ENCODE data around the gene PDIA3. TPM values are rescaled to one million over a fixed set of nuclear protein-coding genes. Genes with fewer than 3 reads are reported as not detected.

Gene PDIA3
- total RNA-seq, 4 donors from 2014 or later, result 307 to 764 (median 542) TPM

GRCh38 chr15:43792761-43793476, 46.7 kb downstream of the PDIA3 start:
- intact Hi-C loops (cut with DNase I), result no loop called here
- TF ChIP-seq CTCF (IDR thresholded peaks at IDR 0.05) (no peak), POLR2A (IDR thresholded peaks at IDR 0.05) (no peak)
- peaks cover 16 to 30% of the 10 kb centered on the region in 2 donors for H3K4me1 ChIP-seq
- peak overlapping the region; percentile 86 to 96 (median 92) for H3K27ac ChIP-seq
- H3K27me3 ChIP-seq, result no peaks in the 10 kb centered on the region
- DNase-seq, result no peak
- 3 to 7% methylated on average over 28 to 31 of the region's 33 CpGs for WGBS, 2 donors
- peak overlapping the region; percentile 64 to 100 (median 85) for H3K4me3 ChIP-seq (replicated peaks in 1 of 3)
- H3K9me3 ChIP-seq, result no peaks in the 10 kb centered on the region
- peaks cover 13 to 16% of the 10 kb centered on the region in 2 donors for H3K36me3 ChIP-seq

- no peak for DNase-seq
- Histone ChIP-seq H3K9me3 (no peaks in the 10 kb centered on the region), H3K4me3 (replicated peaks in 1 of 3) (peak overlapping the region in 1 of 3 donors; percentile 85), H3K4me1 (peaks cover 23 to 37% of the 10 kb centered on the region in 2 donors), H3K27me3 (no peaks in the 10 kb centered on the region), H3K27ac (peak overlapping the region in 2 of 3 donors; percentile 92 to 96), H3K36me3 (peaks cover 13 to 16% of the 10 kb centered on the region in 2 donors)
- TF ChIP-seq POLR2A (IDR thresholded peaks at IDR 0.05) (no peak), CTCF (IDR thresholded peaks at IDR 0.05) (no peak)
- 83 to 91% methylated on average over 10 of the region's 10 CpGs for WGBS, 2 donors
- intact Hi-C loops (cut with DNase I), result no loop called here
Observed at GRCh38 chr15:43793647-43794046, 47.4 kb downstream of the PDIA3 start.

DNA sequence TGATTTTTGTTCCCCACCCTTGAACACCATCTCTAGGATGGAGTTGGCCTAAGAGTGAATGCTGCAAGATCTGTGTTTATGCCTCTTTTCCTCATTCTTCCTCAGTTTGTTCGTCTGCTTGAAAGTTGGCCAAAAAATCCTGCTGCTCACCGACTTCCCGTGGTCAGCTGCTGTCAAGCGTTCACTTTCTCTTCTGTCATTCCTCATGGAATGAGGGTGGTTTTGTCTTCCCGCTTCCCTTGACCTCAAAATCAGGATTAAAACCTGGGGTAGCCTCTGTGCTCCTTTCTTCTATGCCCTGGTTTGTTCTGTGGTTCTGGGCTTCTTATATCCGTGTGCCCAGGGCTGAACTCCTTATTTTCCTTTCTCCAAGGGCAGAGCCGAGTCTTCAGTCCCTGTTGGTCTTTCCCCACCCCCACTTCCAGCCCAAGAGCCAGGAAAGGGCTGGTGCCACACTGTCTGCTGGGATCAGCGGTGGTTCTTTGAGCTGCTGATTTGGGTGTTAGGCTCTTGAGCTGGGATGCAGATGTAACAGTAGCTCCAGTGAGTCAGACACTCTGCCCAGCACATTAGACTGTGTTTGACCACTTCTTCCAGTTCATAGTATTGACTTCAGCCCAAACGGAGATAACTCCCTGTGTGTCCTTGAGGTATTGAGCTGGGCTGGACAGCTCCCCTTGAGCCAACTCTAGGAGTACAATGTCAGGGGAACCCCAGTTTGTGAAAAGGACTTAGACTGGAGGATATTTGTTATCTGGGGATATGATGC, 48.2 kb downstream of the PDIA3 start:
- TF ChIP-seq CTCF (IDR thresholded peaks at IDR 0.05), result no peak
- TF ChIP-seq POLR2A (IDR thresholded peaks at IDR 0.05), result no peak
- Histone ChIP-seq H3K4me3 (replicated peaks in 1 of 3) (no peak overlapping the region), H3K27me3 (no peaks in the 10 kb centered on the region), H3K4me1 (peaks cover 23 to 46% of the 10 kb centered on the region in 2 donors), H3K27ac (peak overlapping the region in 2 of 3 donors; percentile 4 to 92), H3K36me3 (peaks cover 16 to 19% of the 10 kb centered on the region in 2 donors), H3K9me3 (no peaks in the 10 kb centered on the region)
- DNase-seq, result no peak
- intact Hi-C loops (cut with DNase I), result no loop called here
- WGBS, 2 donors, result 83 to 86% methylated on average over 9 of the region's 9 CpGs

GRCh38 chr15:43795197-43795596, 49.0 kb downstream of the PDIA3 start:
- TF ChIP-seq CTCF (IDR thresholded peaks at IDR 0.05), result no peak
- Histone ChIP-seq H3K27ac (peak overlapping the region in 1 of 3 donors; percentile 92), H3K4me1 (peaks cover 28 to 53% of the 10 kb centered on the region in 2 donors)

DNA sequence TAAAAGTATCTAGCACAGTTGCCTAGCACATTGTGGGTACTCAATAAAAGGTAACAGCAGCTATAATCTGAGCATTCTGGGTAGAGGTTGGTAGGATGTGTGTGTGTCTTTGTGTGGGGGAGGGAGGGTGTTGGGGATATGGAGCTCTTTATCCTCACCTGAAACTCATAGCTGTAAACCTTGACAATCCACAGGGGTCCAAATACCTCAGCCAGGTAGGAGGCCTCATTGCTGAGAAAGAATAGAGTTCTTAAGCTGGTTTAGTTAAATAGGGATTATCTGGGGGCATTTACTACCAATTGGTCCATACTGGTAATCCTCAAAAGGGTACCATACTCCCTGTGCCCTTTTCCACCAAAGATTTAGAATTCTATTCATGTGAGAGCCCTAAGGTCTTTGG, 49.8 kb downstream of the PDIA3 start:
- H3K4me3 ChIP-seq (replicated peaks in 1 of 3), result no peak overlapping the region
- no peaks in the 10 kb centered on the region for H3K9me3 ChIP-seq
- H3K36me3 ChIP-seq, result peaks cover 18 to 19% of the 10 kb centered on the region in 2 donors
- no peak overlapping the region for H3K27ac ChIP-seq
- intact Hi-C loops (cut with DNase I), result no loop called here
- no peaks in the 10 kb centered on the region for H3K27me3 ChIP-seq
- DNase-seq, result no peak
- TF ChIP-seq CTCF (IDR thresholded peaks at IDR 0.05), result no peak
- no peak for TF ChIP-seq POLR2A (IDR thresholded peaks at IDR 0.05)
- peaks cover 32 to 54% of the 10 kb centered on the region in 2 donors for H3K4me1 ChIP-seq

More at GRCh38 chr15:43795197-43795596, 49.0 kb downstream of the PDIA3 start:
- WGBS, 2 donors, result 91 to 93% methylated on average over 2 of the region's 2 CpGs
- Histone ChIP-seq H3K9me3 (no peaks in the 10 kb centered on the region), H3K4me3 (replicated peaks in 1 of 3) (no peak overlapping the region), H3K27me3 (no peaks in the 10 kb centered on the region), H3K36me3 (peaks cover 18 to 19% of the 10 kb centered on the region in 2 donors)
- no peak for DNase-seq
- intact Hi-C loops (cut with DNase I), result no loop called here
